Fibroblast of lung (primary cell): ENCODE measurements around the gene PRPF4. TPM values are rescaled to one million over a fixed set of nuclear protein-coding genes. Genes with fewer than 3 reads are reported as not detected.
"Not testable (repeated sequence)": the region's sequence is repeated elsewhere in the genome, so short reads cannot be mapped to it uniquely, and the experiment has no call there.

Source experiments
- DNase-seq, 2 donors: peaks; one replicate each; pipeline versions ENCODE4 v3.0.0 to v3.0.0-alpha.2; 2010; ENCODE audit warnings: low read depth in 2 of 2
- H2AFZ ChIP-seq: 2 replicates; pipeline ENCODE4 v1.5.1; 2012; ENCODE audit warnings: low read length, control low read depth, inconsistent platforms
- H3K27ac ChIP-seq: 2 replicates; pipeline ENCODE4 v1.5.1; 2011; ENCODE audit warnings: low read length, control low read depth; ENCODE audit not compliant: insufficient read depth
- H3K27me3 ChIP-seq: 2 replicates; pipeline ENCODE4 v1.5.1; 2011; ENCODE audit warnings: mild to moderate bottlenecking, low read length; ENCODE audit not compliant: control insufficient read depth, insufficient read depth
- H3K36me3 ChIP-seq: 2 replicates; pipeline ENCODE4 v1.5.1; 2011; ENCODE audit warnings: low read length; ENCODE audit not compliant: control insufficient read depth, insufficient read depth
- H3K4me1 ChIP-seq: 2 replicates; pipeline ENCODE4 v1.5.1; 2011; ENCODE audit warnings: low read length; ENCODE audit not compliant: control insufficient read depth, insufficient read depth; ENCODE audit errors: extremely low read depth
- H3K4me2 ChIP-seq: 2 replicates; pipeline ENCODE4 v1.5.1; 2011; ENCODE audit warnings: low read length, control low read depth; ENCODE audit not compliant: insufficient read depth; ENCODE audit errors: extremely low read depth
- H3K4me3 ChIP-seq, 4 experiments: fragments of 200-600 bp in 1 of 4; sonication (generic) in 1 of 4; replicated peaks in 1 of 4; 2 replicates each; pipeline ENCODE4 v1.5.1; 2011 to 2016; ENCODE audit warnings: low read length in 4 of 4, low read depth in 3 of 4, mild to moderate bottlenecking in 3 of 4, control low read depth in 2 of 4, inconsistent platforms in 1 of 4, mixed read lengths in 1 of 4; ENCODE audit not compliant: insufficient read depth in 1 of 4; ENCODE audit errors: control extremely low read depth in 1 of 4
- H3K79me2 ChIP-seq: 2 replicates; pipeline ENCODE4 v1.5.1; 2012; ENCODE audit warnings: mild to moderate bottlenecking, low read length, inconsistent platforms; ENCODE audit not compliant: control insufficient read depth, insufficient read depth
- H3K9ac ChIP-seq: 2 replicates; pipeline ENCODE4 v1.5.1; 2011; ENCODE audit warnings: mild to moderate bottlenecking, low read length, control low read depth; ENCODE audit not compliant: insufficient read depth
- H3K9me3 ChIP-seq: 2 replicates; pipeline ENCODE4 v1.5.1; 2012; ENCODE audit warnings: low read depth, low read length; ENCODE audit not compliant: control insufficient read depth, insufficient read depth
- H4K20me1 ChIP-seq: 2 replicates; pipeline ENCODE4 v1.5.1; 2011; ENCODE audit warnings: low read length; ENCODE audit not compliant: control insufficient read depth, insufficient read depth; ENCODE audit errors: extremely low read depth
- CTCF ChIP-seq, 2 donors: IDR thresholded peaks in 1 of 2; conservative IDR thresholded peaks in 1 of 2; 1 replicate in 1 of 2; 2 replicates in 1 of 2; pipeline ENCODE4 v1.5.1; 2011 to 2012; ENCODE audit warnings: low read length in 2 of 2, control low read depth in 1 of 2, inconsistent platforms in 1 of 2, low read depth in 1 of 2, mild to moderate bottlenecking in 1 of 2
- EZH2 ChIP-seq: IDR thresholded peaks from 2 replicates; pipeline ENCODE4 v1.5.1; 2012; ENCODE audit warnings: low read length, control low read depth, mild to moderate bottlenecking; ENCODE audit errors: missing control alignments
- polyA plus RNA-seq, 2 donors: library from polyadenylated mRNA; depleted of rRNA in 1 of 2; stranded (reverse) in 1 of 2; unstranded in 1 of 2; fragments of >200 nt; gene quantifications; 2 replicates each; pipeline ENCODE4 v1.2.1, GENCODE V29; 2011 to 2012; ENCODE audit warnings: missing spikeins in 1 of 2
- total RNA-seq: library from RNA; depleted of rRNA; stranded (reverse); fragments of >200 nt; gene quantifications from 2 replicates; pipeline ENCODE4 v1.2.1, GENCODE V29; 2014

PRPF4 gene
- total and polyA plus RNA-seq, 2 donors (not counting 1 experiment from before 2014, with no cell fraction given), result 19.5 to 25.1 TPM

GRCh38 chr9:113246928-113247327 is 28.5 kb upstream of the PRPF4 start:
- no peak overlapping the region for H2AFZ ChIP-seq
- H3K4me1 ChIP-seq, result no peaks in the 10 kb centered on the region
- H3K79me2 ChIP-seq, result no peaks in the 10 kb centered on the region
- H3K27me3 ChIP-seq, result no peaks in the 10 kb centered on the region
- no peaks in the 10 kb centered on the region for H3K36me3 ChIP-seq
- no peak overlapping the region for H3K4me2 ChIP-seq
- H3K9ac ChIP-seq, result no peak overlapping the region
- no peaks in the 10 kb centered on the region for H3K9me3 ChIP-seq
- no peak for DNase-seq
- H3K4me3 ChIP-seq, result no peak overlapping the region
- H4K20me1 ChIP-seq, result no peaks in the 10 kb centered on the region
- no peak for TF ChIP-seq EZH2
- no peak for TF ChIP-seq CTCF (conservative IDR thresholded peaks at IDR 0.05 in 1 of 2, IDR thresholded peaks at IDR 0.05 in 1 of 2; ENCODE audit: low read depth in 1 of 2, low read length in 2 of 2)
- no peak overlapping the region for H3K27ac ChIP-seq

GRCh38 chr9:113247640-113248039 is 27.8 kb upstream of the PRPF4 start:
- no peak overlapping the region for H3K4me2 ChIP-seq
- no peaks in the 10 kb centered on the region for H3K27me3 ChIP-seq
- no peaks in the 10 kb centered on the region for H3K36me3 ChIP-seq
- no peaks in the 10 kb centered on the region for H4K20me1 ChIP-seq
- H3K4me1 ChIP-seq, result no peaks in the 10 kb centered on the region
- DNase-seq, result no peak
- no peak overlapping the region for H2AFZ ChIP-seq
- H3K27ac ChIP-seq, result no peak overlapping the region
- no peak for TF ChIP-seq CTCF (conservative IDR thresholded peaks at IDR 0.05 in 1 of 2, IDR thresholded peaks at IDR 0.05 in 1 of 2; ENCODE audit: low read depth in 1 of 2, low read length in 2 of 2)
- TF ChIP-seq EZH2, result no peak
- H3K9me3 ChIP-seq, result no peaks in the 10 kb centered on the region
- no peak overlapping the region for H3K9ac ChIP-seq
- no peak overlapping the region for H3K4me3 ChIP-seq
- H3K79me2 ChIP-seq, result no peaks in the 10 kb centered on the region

- H3K4me3 ChIP-seq, H2AFZ ChIP-seq, H3K27ac ChIP-seq, H3K4me1 ChIP-seq, H3K79me2 ChIP-seq, H3K9ac ChIP-seq, H3K4me2 ChIP-seq, H3K27me3 ChIP-seq, H4K20me1 ChIP-seq, H3K36me3 ChIP-seq, H3K9me3 ChIP-seq, DNase-seq: not testable (repeated sequence)
Observed at GRCh38 chr9:113249661-113250060, 25.8 kb upstream of the PRPF4 start.

- H3K9ac ChIP-seq, result no peak overlapping the region
- no peak for DNase-seq
- no peaks in the 10 kb centered on the region for H3K36me3 ChIP-seq
- H3K9me3 ChIP-seq, result no peaks in the 10 kb centered on the region
- TF ChIP-seq EZH2 (no peak), CTCF (conservative IDR thresholded peaks at IDR 0.05 in 1 of 2, IDR thresholded peaks at IDR 0.05 in 1 of 2; ENCODE audit: low read depth in 1 of 2, low read length in 2 of 2) (no peak)
- no peak overlapping the region for H3K4me2 ChIP-seq
- H3K27ac ChIP-seq, result no peak overlapping the region
- no peaks in the 10 kb centered on the region for H3K79me2 ChIP-seq
- H3K4me3 ChIP-seq, result no peak overlapping the region
- H2AFZ ChIP-seq, result no peak overlapping the region
- no peaks in the 10 kb centered on the region for H3K27me3 ChIP-seq
- no peaks in the 10 kb centered on the region for H3K4me1 ChIP-seq
- H4K20me1 ChIP-seq, result no peaks in the 10 kb centered on the region
Observed at GRCh38 chr9:113250807-113251206, 24.7 kb upstream of the PRPF4 start.
